GM18909 (cell line): Measurements from ENCODE around the gene DNMT3A.

Experiments used
- ATAC-seq: cut with Tn5 transposase; IDR thresholded peaks from one replicate; pipeline ENCODE4 v1.9.1; 2021; ENCODE audit warnings: mild to moderate bottlenecking; ENCODE audit not compliant: unreplicated experiment, poor library complexity

Gene DNMT3A

GRCh38 chr2:25330273-25330672 is 11.5 kb downstream of the DNMT3A start:
- ATAC-seq = no peak

GRCh38 chr2:25328152-25329085 is 13.3 kb downstream of the DNMT3A start:
- ATAC-seq = no peak

GRCh38 chr2:25326326-25327013 is 15.3 kb downstream of the DNMT3A start:
- ATAC-seq = no peak

GRCh38 chr2:25324905-25325592 is 16.7 kb downstream of the DNMT3A start:
- no peak for ATAC-seq

- ATAC-seq = no peak
Measured at GRCh38 chr2:25324251-25324650, 17.5 kb downstream of the DNMT3A start.

GRCh38 chr2:25323610-25324189 is 18.0 kb downstream of the DNMT3A start:
- no peak for ATAC-seq

GRCh38 chr2:25323042-25323514 is 18.6 kb downstream of the DNMT3A start:
- ATAC-seq = no peak

GRCh38 chr2:25322312-25322711 is 19.4 kb downstream of the DNMT3A start:
- ATAC-seq = no peak

GRCh38 chr2:25320077-25320476 is 21.6 kb downstream of the DNMT3A start:
- no peak for ATAC-seq

GRCh38 chr2:25316101-25316500 is 25.6 kb downstream of the DNMT3A start:
- ATAC-seq = no peak

GRCh38 chr2:25315316-25315680 is 26.4 kb downstream of the DNMT3A start:
- ATAC-seq = no peak

GRCh38 chr2:25314514-25315315 is 27.0 kb downstream of the DNMT3A start:
- ATAC-seq = peak; percentile 83

GRCh38 chr2:25313711-25314513 is 27.8 kb downstream of the DNMT3A start:
- peak; percentile 6 for ATAC-seq

- ATAC-seq = no peak
Measured at GRCh38 chr2:25312958-25313710, 28.6 kb downstream of the DNMT3A start.

GRCh38 chr2:25311865-25312575 is 29.7 kb downstream of the DNMT3A start:
- no peak for ATAC-seq

- ATAC-seq = no peak
Measured at GRCh38 chr2:25310965-25311864, 30.5 kb downstream of the DNMT3A start.

GRCh38 chr2:25310709-25310964 is 31.1 kb downstream of the DNMT3A start:
- no peak for ATAC-seq
